Endometrial microvascular endothelial cells (primary cell): ENCODE measurements around the gene TRH. TPM values are rescaled to one million over a fixed set of nuclear protein-coding genes. Genes with fewer than 3 reads are reported as not detected.

Experiments
- in situ Hi-C: cut with HindIII; loops from 2 replicates; pipeline ENCODE4 v1.10.0; 2017; ENCODE audit warnings: low sequenced_read_pairs, low pct_unique_long_range_greater_than_20kb; ENCODE audit errors: inconsistent ontology term
- total RNA-seq: library from RNA; depleted of rRNA; stranded (reverse); fragments of >200 nt; gene quantifications from one replicate; pipeline ENCODE4 v1.2.3, GENCODE V29; 2015; ENCODE audit errors: inconsistent ontology term

The TRH gene
- total RNA-seq, 1 donor from 2014 or later, result not detected

GRCh38 chr3:129958755-129959154 is 15.8 kb upstream of the TRH start:
- in situ Hi-C loops, result no loop called here

GRCh38 chr3:129961141-129961541 is 13.4 kb upstream of the TRH start:
- in situ Hi-C loops, result no loop called here

DNA sequence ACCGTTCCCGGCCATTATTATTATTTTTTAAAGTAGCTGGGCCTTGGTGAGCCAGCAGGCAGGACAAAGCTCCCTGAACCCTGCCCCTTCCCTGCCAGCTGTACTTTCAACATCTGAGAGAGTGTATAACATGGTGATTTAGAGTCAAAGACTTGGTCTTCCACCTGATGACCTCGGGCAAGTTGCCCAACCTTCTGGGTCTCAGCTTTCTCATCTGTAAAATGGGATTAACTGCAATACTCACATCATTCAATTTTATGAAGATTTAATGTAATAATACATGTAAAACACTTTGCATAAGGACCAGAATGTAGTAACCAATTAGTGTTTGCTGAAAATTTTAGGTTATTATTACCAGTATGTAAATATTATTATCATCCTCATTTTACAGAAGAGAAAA is 11.9 kb upstream of the TRH start:
- in situ Hi-C loops, result no loop called here

DNA sequence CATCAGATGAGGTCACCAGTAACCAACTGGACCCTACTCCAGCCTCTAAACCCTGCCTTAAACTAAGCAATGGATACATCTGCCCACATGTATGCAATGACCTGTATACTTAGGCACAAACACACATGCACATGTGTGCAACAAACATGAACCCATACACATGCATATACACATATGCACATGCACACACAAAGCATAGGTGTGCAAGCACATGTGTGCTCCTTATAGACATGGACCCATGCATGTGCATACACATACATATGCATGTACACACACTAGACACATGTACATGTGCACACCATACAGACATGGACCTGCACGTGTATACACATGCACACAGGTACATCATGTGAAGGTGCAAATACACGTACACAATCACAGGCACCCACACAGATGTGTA is 8.6 kb upstream of the TRH start:
- in situ Hi-C loops, result no loop called here

- in situ Hi-C loops, result no loop called here
These were observed 7.6 kb upstream of the TRH start for GRCh38 chr3:129966876-129967275.

- in situ Hi-C loops, result no loop called here
These were observed 6.8 kb upstream of the TRH start for GRCh38 chr3:129967761-129968160.

GRCh38 chr3:129971351-129972052 is 3.0 kb upstream of the TRH start:
- in situ Hi-C loops, result no loop called here

GRCh38 chr3:129972301-129972700 is 2.2 kb upstream of the TRH start:
- in situ Hi-C loops, result no loop called here

DNA sequence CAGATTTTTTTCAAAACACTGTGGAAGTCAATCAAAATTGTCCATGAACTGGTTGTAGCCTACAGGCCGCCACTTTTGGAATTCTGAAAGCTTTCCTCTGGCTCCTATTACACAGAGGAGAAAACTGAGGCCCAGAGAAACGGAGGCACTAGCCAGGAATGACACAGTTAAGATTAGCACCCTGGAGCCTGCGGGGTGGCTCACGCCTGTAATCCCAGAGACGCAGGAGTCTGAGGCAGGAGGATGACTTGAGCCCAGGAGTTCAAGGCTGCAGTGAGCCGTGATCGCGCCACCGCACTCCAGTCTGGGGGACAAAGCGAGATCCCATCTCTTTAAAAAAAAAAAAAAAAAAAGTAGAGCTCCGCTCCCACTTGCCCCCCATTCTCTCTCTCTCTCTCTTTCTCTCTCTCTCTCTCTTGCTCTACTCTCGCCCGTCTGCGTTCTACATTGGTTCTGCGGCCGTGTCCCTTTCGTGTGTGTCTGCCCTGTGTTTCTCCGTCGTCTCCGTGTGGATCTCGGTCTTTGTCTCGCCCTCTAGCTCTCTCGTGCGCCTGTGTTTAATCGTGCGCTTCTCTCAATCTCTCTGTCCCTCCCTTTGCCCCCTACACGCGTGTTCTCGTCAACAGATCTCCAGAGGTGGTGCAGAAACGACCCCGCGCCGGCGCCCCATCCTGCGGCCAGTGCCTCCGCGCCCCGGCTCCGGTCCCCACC is 512 bp upstream of the TRH start:
- in situ Hi-C loops, result no loop called here

DNA sequence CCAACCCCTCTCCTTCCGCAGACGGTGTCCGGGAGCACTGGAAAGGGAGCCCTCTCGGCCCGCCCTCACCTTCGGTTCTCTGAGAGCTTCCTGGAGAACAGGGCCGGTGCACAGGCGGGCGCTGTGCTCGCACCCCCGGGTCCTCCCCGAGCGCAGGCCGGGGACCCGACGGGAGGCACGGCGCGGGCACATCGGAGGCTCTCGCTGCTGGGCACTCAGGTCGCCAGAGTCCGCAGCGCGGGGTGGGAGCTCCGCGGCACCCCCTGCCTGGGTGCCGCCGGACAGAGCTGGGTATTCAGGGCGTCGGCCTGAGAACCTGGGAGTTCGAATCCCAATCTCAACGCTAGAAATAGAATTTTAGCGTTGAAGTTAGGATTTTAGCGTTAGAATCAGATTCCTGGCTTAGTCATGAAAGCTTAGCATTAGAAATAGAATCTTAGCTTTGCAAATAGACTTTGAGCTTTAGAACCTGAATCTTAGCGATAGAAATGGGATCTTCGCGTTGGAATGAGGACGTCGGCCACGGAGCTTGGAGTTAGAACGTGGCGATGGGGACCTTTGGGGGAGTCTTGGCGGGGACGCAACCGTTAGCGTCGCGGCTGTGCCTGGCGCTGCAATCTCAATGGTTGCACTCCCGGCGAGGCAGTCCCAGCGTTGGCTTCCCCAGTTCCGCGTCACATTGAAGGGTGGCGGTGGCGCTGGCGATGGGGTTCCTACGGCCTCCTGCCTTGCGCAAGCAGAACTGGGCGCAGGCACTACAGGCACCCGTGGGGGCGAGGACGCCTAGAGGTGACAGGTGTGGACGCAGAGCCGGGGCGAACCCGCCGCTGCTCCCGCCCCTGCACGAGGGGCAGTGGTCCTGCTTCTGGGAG is 549 bp downstream of the TRH start:
- in situ Hi-C loops, result no loop called here

DNA sequence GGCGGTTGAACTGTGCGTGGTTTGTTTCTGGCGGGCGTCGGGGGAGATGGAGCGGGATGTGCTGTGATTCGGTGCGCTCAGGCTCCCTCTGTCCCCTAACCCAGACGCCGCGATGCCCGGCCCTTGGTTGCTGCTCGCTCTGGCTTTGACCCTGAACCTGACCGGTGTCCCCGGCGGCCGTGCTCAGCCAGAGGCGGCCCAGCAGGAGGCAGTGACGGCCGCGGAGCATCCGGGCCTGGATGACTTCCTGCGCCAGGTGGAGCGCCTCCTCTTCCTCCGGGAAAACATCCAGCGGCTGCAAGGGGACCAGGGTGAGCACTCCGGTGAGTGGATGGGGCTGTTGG is 1.2 kb downstream of the TRH start:
- in situ Hi-C loops, result no loop called here

GRCh38 chr3:129976286-129976685 is 1.8 kb downstream of the TRH start:
- in situ Hi-C loops, result no loop called here

- in situ Hi-C loops, result no loop called here
These were observed 3.6 kb downstream of the TRH start for GRCh38 chr3:129978123-129978522.

- in situ Hi-C loops, result no loop called here
These were observed 5.4 kb downstream of the TRH start for GRCh38 chr3:129979905-129980304.

DNA sequence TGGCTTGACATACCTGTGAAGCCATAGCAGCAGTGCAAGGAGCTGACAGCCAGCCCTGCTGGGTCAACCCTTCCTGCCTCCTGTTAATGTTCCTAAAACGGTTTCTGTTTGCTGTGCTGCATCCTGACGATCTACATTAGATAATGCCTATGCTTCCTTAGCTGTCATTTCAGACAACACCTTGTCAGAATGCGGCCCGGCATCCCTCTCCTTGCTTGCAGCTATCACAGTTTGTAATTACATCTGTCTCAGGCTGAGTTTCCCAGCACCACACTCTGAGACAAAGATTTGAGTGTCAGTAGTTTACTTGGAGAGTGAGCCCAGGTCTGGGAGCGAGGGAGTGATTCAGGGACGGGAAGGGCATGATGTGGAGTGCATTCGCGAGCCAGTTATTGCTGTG is 9.0 kb downstream of the TRH start:
- in situ Hi-C loops, result no loop called here

DNA sequence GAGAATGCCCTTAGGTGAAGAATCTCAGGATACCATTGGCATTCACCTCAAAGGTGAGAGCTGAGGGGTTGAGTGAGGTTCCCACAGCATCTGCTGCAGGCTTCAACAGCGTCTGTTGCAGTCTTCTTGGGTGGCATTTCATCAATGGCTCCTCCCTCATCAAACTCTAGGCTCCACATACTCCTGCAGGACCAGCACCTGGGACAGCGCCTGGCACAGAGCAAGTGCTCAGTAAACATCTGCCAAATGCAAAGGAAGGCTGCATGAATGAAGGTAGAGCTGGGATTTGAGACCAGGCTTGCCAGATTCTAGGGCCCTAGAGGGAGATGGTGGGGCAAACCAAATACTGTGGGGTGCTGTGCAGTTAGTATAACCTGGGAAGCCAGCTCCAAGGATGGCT is 9.6 kb downstream of the TRH start:
- in situ Hi-C loops, result no loop called here

DNA sequence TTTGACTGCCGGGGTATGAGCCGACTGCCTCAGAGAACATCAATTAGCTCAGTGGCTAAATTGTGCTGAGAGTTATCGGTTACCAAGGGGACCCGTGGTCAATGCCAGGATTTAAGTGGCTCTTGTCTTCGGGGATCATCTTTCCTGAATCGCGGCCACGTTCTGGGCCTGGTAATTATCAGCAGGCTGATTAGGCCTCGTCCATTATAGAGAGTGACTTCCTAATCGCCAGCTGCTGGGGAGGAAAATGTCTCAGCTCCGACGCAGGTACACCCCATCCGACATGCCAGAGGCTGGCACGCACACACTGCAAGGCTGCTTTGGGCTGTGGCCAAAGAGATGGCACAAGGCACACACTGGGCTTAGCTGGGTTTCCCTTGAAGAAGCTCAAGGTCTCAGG is 10.6 kb downstream of the TRH start:
- in situ Hi-C loops, result no loop called here

DNA sequence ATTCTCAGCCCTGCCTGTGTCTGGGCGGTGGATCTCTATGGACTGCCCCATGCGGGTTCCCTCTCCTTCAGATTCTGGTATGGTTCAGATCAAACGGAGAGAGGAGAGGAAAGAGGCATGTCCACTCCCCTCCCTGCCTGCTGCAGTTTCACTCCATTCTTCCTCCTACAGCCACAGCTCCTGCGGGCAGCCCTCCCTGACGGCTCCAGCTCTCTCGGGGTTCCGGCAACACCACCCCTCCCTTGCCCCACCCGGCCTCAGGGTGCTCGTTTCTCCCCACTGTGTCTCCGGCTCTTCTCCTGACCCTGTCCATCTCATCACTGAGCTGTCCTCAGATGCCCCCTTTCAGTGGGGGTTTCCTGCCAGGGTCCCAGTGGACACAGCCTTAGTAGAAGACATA is 13.9 kb downstream of the TRH start:
- in situ Hi-C loops, result no loop called here

DNA sequence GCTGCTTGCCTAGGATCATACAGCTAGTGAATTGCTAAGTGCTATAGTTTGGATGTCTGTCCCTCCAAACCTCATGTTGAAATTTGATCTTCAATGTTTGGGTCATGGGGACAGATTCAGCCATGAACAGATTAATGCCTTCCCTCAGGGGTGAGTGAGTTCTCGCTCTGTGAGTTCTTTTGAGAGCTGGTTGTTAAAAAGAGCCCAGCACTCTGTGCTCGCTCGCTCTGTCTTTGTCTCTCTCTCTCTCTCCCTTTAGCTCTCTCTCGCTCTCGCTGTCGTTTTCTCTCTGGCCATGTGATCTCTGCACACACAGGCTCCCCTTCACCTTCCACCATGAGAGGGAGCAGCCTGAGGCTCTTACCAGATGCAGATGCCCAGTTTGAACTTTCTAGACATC is 14.9 kb downstream of the TRH start:
- in situ Hi-C loops, result no loop called here

DNA sequence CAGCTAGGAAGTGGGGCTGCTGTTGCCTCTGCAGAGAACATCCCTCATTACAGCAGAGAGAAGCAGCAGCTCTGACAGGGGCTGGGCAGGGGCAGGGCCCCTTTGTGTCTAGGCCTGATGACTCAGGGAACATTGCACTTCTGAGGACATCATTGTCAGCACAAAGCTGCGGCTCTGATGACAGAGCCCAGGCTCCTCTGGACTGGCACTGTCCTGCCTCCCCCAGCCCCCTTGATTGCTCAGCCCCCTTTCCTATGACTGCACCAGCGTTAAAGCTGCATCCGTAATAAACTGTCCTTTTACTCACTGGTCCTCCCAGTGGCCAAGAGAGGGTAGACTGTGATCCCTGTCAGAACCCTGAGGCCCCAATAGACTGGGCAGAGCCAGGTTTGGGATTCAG is 18.3 kb downstream of the TRH start:
- in situ Hi-C loops, result no loop called here
